Mucosa of rectum (tissue), 2 donors: ENCODE measurements around the gene KASH5.

Experiments used
- H3K27ac ChIP-seq, 2 donors: one replicate each; pipeline ENCODE4 v1.7.0; 2013; ENCODE audit warnings: inconsistent platforms in 2 of 2, low read depth in 2 of 2, low read length in 2 of 2
- H3K27me3 ChIP-seq, 2 donors: one replicate each; pipeline ENCODE4 v1.7.0; 2013; ENCODE audit warnings: low read length in 2 of 2; ENCODE audit not compliant: control insufficient read depth in 2 of 2, insufficient read depth in 2 of 2
- H3K36me3 ChIP-seq, 2 donors: one replicate each; pipeline ENCODE4 v1.7.0; 2013; ENCODE audit warnings: low read length in 2 of 2; ENCODE audit not compliant: control insufficient read depth in 2 of 2, insufficient read depth in 2 of 2
- H3K4me1 ChIP-seq, 2 donors: one replicate each; pipeline ENCODE4 v1.7.0; 2013; ENCODE audit warnings: low read length in 2 of 2, mild to moderate bottlenecking in 1 of 2; ENCODE audit not compliant: control insufficient read depth in 2 of 2, insufficient read depth in 2 of 2
- H3K4me3 ChIP-seq, 2 donors: one replicate each; pipeline ENCODE4 v1.7.0; 2013; ENCODE audit warnings: low read length in 2 of 2
- H3K9ac ChIP-seq, 2 donors: one replicate each; pipeline ENCODE4 v1.7.0; 2013; ENCODE audit warnings: low read length in 2 of 2, low read depth in 1 of 2, mild to moderate bottlenecking in 1 of 2
- H3K9me3 ChIP-seq, 2 donors: one replicate each; pipeline ENCODE4 v1.7.0; 2013; ENCODE audit warnings: low read length in 2 of 2; ENCODE audit not compliant: control insufficient read depth in 2 of 2
- donor health status: healthy.
- donor health status: Normal muscosa, but diverticular disease.

The KASH5 gene

GRCh38 chr19:49436381-49437017, 48.5 kb downstream of the KASH5 start:
- H3K9ac ChIP-seq = no peak overlapping the region
- H3K36me3 ChIP-seq = no peaks in the 10 kb centered on the region
- no peak overlapping the region for H3K4me3 ChIP-seq
- H3K27ac ChIP-seq = no peak overlapping the region
- H3K4me1 ChIP-seq = peaks cover 0 to 3% of the 10 kb centered on the region in 2 donors
- no peaks in the 10 kb centered on the region for H3K9me3 ChIP-seq
- peaks cover 64 to 76% of the 10 kb centered on the region in 2 donors for H3K27me3 ChIP-seq

GRCh38 chr19:49437231-49437630, 49.2 kb downstream of the KASH5 start:
- peaks cover 67 to 73% of the 10 kb centered on the region in 2 donors for H3K27me3 ChIP-seq
- no peaks in the 10 kb centered on the region for H3K9me3 ChIP-seq
- no peak overlapping the region for H3K27ac ChIP-seq
- no peak overlapping the region for H3K9ac ChIP-seq
- H3K36me3 ChIP-seq = no peaks in the 10 kb centered on the region
- H3K4me3 ChIP-seq = no peak overlapping the region
- peaks cover 0 to 3% of the 10 kb centered on the region in 2 donors for H3K4me1 ChIP-seq

GRCh38 chr19:49438261-49438660, 50.2 kb downstream of the KASH5 start:
- Histone ChIP-seq H3K4me1 (no peaks in the 10 kb centered on the region), H3K27me3 (peaks cover 58 to 65% of the 10 kb centered on the region in 2 donors), H3K9ac (no peak overlapping the region), H3K9me3 (no peaks in the 10 kb centered on the region), H3K27ac (no peak overlapping the region), H3K4me3 (no peak overlapping the region), H3K36me3 (no peaks in the 10 kb centered on the region)

GRCh38 chr19:49439836-49440235, 51.8 kb downstream of the KASH5 start:
- Histone ChIP-seq H3K27ac (no peak overlapping the region), H3K4me3 (no peak overlapping the region), H3K9ac (no peak overlapping the region), H3K9me3 (no peaks in the 10 kb centered on the region), H3K4me1 (no peaks in the 10 kb centered on the region), H3K27me3 (peaks cover 49 to 58% of the 10 kb centered on the region in 2 donors), H3K36me3 (no peaks in the 10 kb centered on the region)

GRCh38 chr19:49440439-49441209, 52.6 kb downstream of the KASH5 start:
- Histone ChIP-seq H3K4me3 (peak overlapping the region in 1 of 2 donors; percentile 13), H3K9me3 (no peaks in the 10 kb centered on the region), H3K4me1 (no peaks in the 10 kb centered on the region), H3K9ac (no peak overlapping the region), H3K27me3 (peaks cover 46 to 50% of the 10 kb centered on the region in 2 donors), H3K36me3 (no peaks in the 10 kb centered on the region), H3K27ac (no peak overlapping the region)

GRCh38 chr19:49441210-49441959, 53.3 kb downstream of the KASH5 start, which contains the start of gene SLC17A7:
TSS of gene SLC17A7 (minus strand) at chr19:49441527. CDS start at chr19:49441379, 148 bp downstream.
- Histone ChIP-seq H3K4me3 (peak within 1 kb of the TSS; percentile 13 to 18), H3K9me3 (no peaks in the 10 kb centered on the region), H3K4me1 (no peaks in the 10 kb centered on the region), H3K27me3 (peaks cover 42 to 43% of the 10 kb centered on the region in 2 donors), H3K36me3 (no peaks in the 10 kb centered on the region), H3K27ac (peak within 1 kb of the TSS in 1 of 2 donors; percentile 23), H3K9ac (no peak within 1 kb of the TSS)

- H3K4me3 ChIP-seq = peak overlapping the region in 1 of 2 donors; percentile 18
- peak overlapping the region in 1 of 2 donors; percentile 23 for H3K27ac ChIP-seq
- H3K36me3 ChIP-seq = peaks cover 0 to 5% of the 10 kb centered on the region in 2 donors
- H3K4me1 ChIP-seq = no peaks in the 10 kb centered on the region
- peaks cover 36 to 37% of the 10 kb centered on the region in 2 donors for H3K27me3 ChIP-seq
- H3K9me3 ChIP-seq = no peaks in the 10 kb centered on the region
- H3K9ac ChIP-seq = no peak overlapping the region
Observed at GRCh38 chr19:49441960-49442350, 53.9 kb downstream of the KASH5 start.

- H3K9ac ChIP-seq = no peak overlapping the region
- peak overlapping the region in 1 of 2 donors; percentile 23 for H3K27ac ChIP-seq
- H3K36me3 ChIP-seq = peaks cover 0 to 9% of the 10 kb centered on the region in 2 donors
- peak overlapping the region in 1 of 2 donors; percentile 18 for H3K4me3 ChIP-seq
- H3K9me3 ChIP-seq = no peaks in the 10 kb centered on the region
- H3K27me3 ChIP-seq = peaks cover 34 to 35% of the 10 kb centered on the region in 2 donors
- H3K4me1 ChIP-seq = no peaks in the 10 kb centered on the region
Observed at GRCh38 chr19:49442354-49442753, 54.3 kb downstream of the KASH5 start.

- Histone ChIP-seq H3K4me3 (peak overlapping the region; percentile 77 to 78), H3K9ac (peak overlapping the region; percentile 72 to 75), H3K27me3 (peaks cover 29 to 31% of the 10 kb centered on the region in 2 donors), H3K4me1 (no peaks in the 10 kb centered on the region), H3K36me3 (peaks cover 0 to 9% of the 10 kb centered on the region in 2 donors), H3K27ac (peak overlapping the region; percentile 77 to 85), H3K9me3 (no peaks in the 10 kb centered on the region)
Observed at GRCh38 chr19:49442771-49443365, 54.8 kb downstream of the KASH5 start.
